NCI-H146 treated with DMSO at 0.1 percent for 48 hours (cell line): ENCODE results near the gene CCDC174.
"Not testable (repeated sequence)": the region's sequence is repeated elsewhere in the genome, so short reads cannot be mapped to it uniquely, and the experiment has no call there.

ENCODE experiments used
- DNase-seq: peaks from one replicate; lab custom pipeline; 2025; ENCODE audit not compliant: unreplicated experiment; lab: John Stamatoyannopoulos, UW

Gene CCDC174

GRCh38 chr3:14649466-14649865 is 2.1 kb upstream of the CCDC174 start:
- no peak for DNase-seq

- no peak for DNase-seq
Observed at GRCh38 chr3:14650193-14650592, 1.4 kb upstream of the CCDC174 start.

GRCh38 chr3:14652360-14652907 is 872 bp downstream of the CCDC174 start:
- DNase-seq = not testable (repeated sequence)

- DNase-seq = no peak
Observed at GRCh38 chr3:14657579-14657978, 6.0 kb downstream of the CCDC174 start.

GRCh38 chr3:14658978-14659377 is 7.4 kb downstream of the CCDC174 start:
- no peak for DNase-seq

GRCh38 chr3:14660942-14661341 is 9.4 kb downstream of the CCDC174 start:
- no peak for DNase-seq

- DNase-seq = no peak
Observed at GRCh38 chr3:14663396-14664135, 12.0 kb downstream of the CCDC174 start.

GRCh38 chr3:14664170-14664569 is 12.6 kb downstream of the CCDC174 start:
- no peak for DNase-seq

- DNase-seq = no peak
Observed at GRCh38 chr3:14672588-14672987, 21.0 kb downstream of the CCDC174 start.

- DNase-seq = no peak
Observed at GRCh38 chr3:14674841-14675240, 23.3 kb downstream of the CCDC174 start, which contains the start of gene C3orf20. Gene C3orf20 (plus strand): TSS chr3:14675141. CDS start chr3:14682714, 7,573 bp downstream.

- no peak for DNase-seq
Observed at GRCh38 chr3:14676881-14677280, 25.3 kb downstream of the CCDC174 start.

- DNase-seq = no peak
Observed at GRCh38 chr3:14678015-14678503, 26.5 kb downstream of the CCDC174 start.

- no peak for DNase-seq
Observed at GRCh38 chr3:14680115-14680514, 28.6 kb downstream of the CCDC174 start.

GRCh38 chr3:14680716-14681115 is 29.2 kb downstream of the CCDC174 start:
- DNase-seq = no peak

- no peak for DNase-seq
Observed at GRCh38 chr3:14684447-14684846, 32.9 kb downstream of the CCDC174 start.

- no peak for DNase-seq
Observed at GRCh38 chr3:14685179-14685578, 33.6 kb downstream of the CCDC174 start.

- DNase-seq = no peak
Observed at GRCh38 chr3:14687360-14687759, 35.8 kb downstream of the CCDC174 start.

GRCh38 chr3:14688525-14688924 is 37.0 kb downstream of the CCDC174 start:
- DNase-seq = no peak

GRCh38 chr3:14689247-14689980 is 37.9 kb downstream of the CCDC174 start:
- no peak for DNase-seq

GRCh38 chr3:14691239-14691638 is 39.7 kb downstream of the CCDC174 start:
- no peak for DNase-seq

- no peak for DNase-seq
Observed at GRCh38 chr3:14691719-14692118, 40.2 kb downstream of the CCDC174 start.
